ENCODE data around the gene RBFOX1. TPM values are rescaled to one million over a fixed set of nuclear protein-coding genes. Genes with fewer than 3 reads are reported as not detected.

Gene RBFOX1
- total and polyA plus RNA-seq, 11 donors: 13.4 to 68.1 (median 48.2) TPM

GRCh38 chr16:7624871-7625766 lies 292.5 kb downstream of the RBFOX1 start:
- DNase-seq (no peak), ATAC-seq (no peak)
- 72 to 79% (median 75%) methylated on average over 14 of the region's 14 CpGs for WGBS, 4 donors
- H3K27me3 ChIP-seq: no peaks in the 10 kb centered on the region
- TF ChIP-seq POLR2A (IDR thresholded peaks at IDR 0.05) (no peak), CTCF (IDR thresholded peaks at IDR 0.05) (no peak)
- peaks cover 0 to 4% (median 0%) of the 10 kb centered on the region in 12 donors for H3K4me1 ChIP-seq
- no peak overlapping the region for H3K4me3 ChIP-seq
- H3K27ac ChIP-seq: no peak overlapping the region
- intact Hi-C loops (cut with DNase I): loop anchor here in 1 of 10 donors (10.0 kb wide), 1 partner anchor 60 kb away; no protein-coding TSS in a partner anchor
- H3K36me3 ChIP-seq: no peaks in the 10 kb centered on the region
- no peaks in the 10 kb centered on the region for H3K9me3 ChIP-seq

GRCh38 chr16:7628981-7629380 lies 296.3 kb downstream of the RBFOX1 start:
- intact Hi-C loops (cut with DNase I): loop anchor here in 1 of 10 donors (10.0 kb wide), 1 partner anchor 56 kb away; no protein-coding TSS in a partner anchor
- TF ChIP-seq CTCF (IDR thresholded peaks at IDR 0.05) (no peak), POLR2A (IDR thresholded peaks at IDR 0.05) (no peak)
- 83 to 88% (median 84%) methylated on average over 6 of the region's 6 CpGs for WGBS, 4 donors
- H3K27me3 ChIP-seq: no peaks in the 10 kb centered on the region
- no peaks in the 10 kb centered on the region for H3K9me3 ChIP-seq
- no peaks in the 10 kb centered on the region for H3K36me3 ChIP-seq
- H3K4me1 ChIP-seq: peaks cover 0 to 4% (median 0%) of the 10 kb centered on the region in 12 donors
- DNase-seq (no peak), ATAC-seq (no peak)
- no peak overlapping the region for H3K27ac ChIP-seq
- H3K4me3 ChIP-seq: no peak overlapping the region

GRCh38 chr16:7629571-7629970 lies 296.9 kb downstream of the RBFOX1 start:
- DNase-seq (no peak), ATAC-seq (no peak)
- Histone ChIP-seq H3K4me1 (peaks cover 0 to 4% (median 0%) of the 10 kb centered on the region in 12 donors), H3K27ac (no peak overlapping the region), H3K4me3 (no peak overlapping the region), H3K9me3 (no peaks in the 10 kb centered on the region), H3K36me3 (no peaks in the 10 kb centered on the region), H3K27me3 (no peaks in the 10 kb centered on the region)
- intact Hi-C loops (cut with DNase I): loop anchor here in 1 of 10 donors (10.0 kb wide), 1 partner anchor 55 kb away; no protein-coding TSS in a partner anchor
- WGBS, 4 donors: 90 to 94% (median 93%) methylated on average over 5 of the region's 5 CpGs
- TF ChIP-seq POLR2A (IDR thresholded peaks at IDR 0.05): no peak
- TF ChIP-seq CTCF (IDR thresholded peaks at IDR 0.05): no peak

GRCh38 chr16:7637446-7637845 lies 304.8 kb downstream of the RBFOX1 start:
- DNase-seq: no peak
- 72 to 89% (median 80%) methylated on average over 4 of the region's 4 CpGs for WGBS, 4 donors
- H3K9me3 ChIP-seq: no peaks in the 10 kb centered on the region
- TF ChIP-seq POLR2A (IDR thresholded peaks at IDR 0.05) (no peak), CTCF (IDR thresholded peaks at IDR 0.05) (no peak)
- no peak overlapping the region for H3K27ac ChIP-seq
- no peaks in the 10 kb centered on the region for H3K36me3 ChIP-seq
- no peaks in the 10 kb centered on the region for H3K4me1 ChIP-seq
- ATAC-seq: no peak
- no peak overlapping the region for H3K4me3 ChIP-seq
- intact Hi-C loops (cut with DNase I): no loop called here
- no peaks in the 10 kb centered on the region for H3K27me3 ChIP-seq

Measured in heart left ventricle (tissue), 16 donors.